SK-N-SH (cell line): ENCODE results near the gene OGFOD1.

Source experiments
- CTCF ChIP-seq: fragments of 200-600 bp; sonication (generic); IDR thresholded peaks from 2 replicates; pipeline ENCODE4 v1.6.1; 2017; ENCODE audit warnings: antibody characterized with exemption, mild to moderate bottlenecking, moderate library complexity
- ELF1 ChIP-seq: IDR thresholded peaks from 2 replicates; pipeline ENCODE4 v1.4.0; 2012
- EP300 ChIP-seq, 2 experiments: IDR thresholded peaks; 2 replicates each; pipeline versions ENCODE4 v1.4.0 to v1.6.1; 2012; ENCODE audit warnings: borderline replicate concordance in 1 of 2, low read depth in 1 of 2, low read length in 1 of 2
- FOXM1 ChIP-seq: IDR thresholded peaks from 2 replicates; pipeline ENCODE4 v1.4.0; 2012; ENCODE audit warnings: low read depth, mild to moderate bottlenecking
- NRF1 ChIP-seq: IDR thresholded peaks from 2 replicates; pipeline ENCODE4 v1.6.1; 2012; ENCODE audit warnings: low read depth, mild to moderate bottlenecking, low read length
- RFX5 ChIP-seq: IDR thresholded peaks from 2 replicates; pipeline ENCODE4 v1.6.1; 2012; ENCODE audit warnings: mild to moderate bottlenecking, improper control_type of control experiment, low read length
- SMC3 ChIP-seq: IDR thresholded peaks from 2 replicates; pipeline ENCODE4 v1.6.1; 2012; ENCODE audit warnings: low read depth, low read length, improper control_type of control experiment
- TAF1 ChIP-seq: IDR thresholded peaks from 2 replicates; pipeline ENCODE4 v1.6.1; 2012; ENCODE audit warnings: low read depth, mild to moderate bottlenecking, low read length, moderate library complexity, borderline replicate concordance
- TCF12 ChIP-seq: IDR thresholded peaks from 2 replicates; pipeline ENCODE4 v1.4.0; 2012

GRCh38 chr16:56426585-56426984, 24.8 kb upstream of the OGFOD1 start:
- TF ChIP-seq CTCF (no peak), SMC3 (no peak), EP300 (IDR thresholded peaks at IDR 0.05; ENCODE audit: borderline replicate concordance in 1 of 2, low read depth in 1 of 2, low read length in 1 of 2) (no peak), ELF1 (no peak), FOXM1 (no peak), NRF1 (no peak), RFX5 (no peak), TCF12 (no peak), TAF1 (no peak)
